ENCODE measurements around the gene KIF1B.

DNA sequence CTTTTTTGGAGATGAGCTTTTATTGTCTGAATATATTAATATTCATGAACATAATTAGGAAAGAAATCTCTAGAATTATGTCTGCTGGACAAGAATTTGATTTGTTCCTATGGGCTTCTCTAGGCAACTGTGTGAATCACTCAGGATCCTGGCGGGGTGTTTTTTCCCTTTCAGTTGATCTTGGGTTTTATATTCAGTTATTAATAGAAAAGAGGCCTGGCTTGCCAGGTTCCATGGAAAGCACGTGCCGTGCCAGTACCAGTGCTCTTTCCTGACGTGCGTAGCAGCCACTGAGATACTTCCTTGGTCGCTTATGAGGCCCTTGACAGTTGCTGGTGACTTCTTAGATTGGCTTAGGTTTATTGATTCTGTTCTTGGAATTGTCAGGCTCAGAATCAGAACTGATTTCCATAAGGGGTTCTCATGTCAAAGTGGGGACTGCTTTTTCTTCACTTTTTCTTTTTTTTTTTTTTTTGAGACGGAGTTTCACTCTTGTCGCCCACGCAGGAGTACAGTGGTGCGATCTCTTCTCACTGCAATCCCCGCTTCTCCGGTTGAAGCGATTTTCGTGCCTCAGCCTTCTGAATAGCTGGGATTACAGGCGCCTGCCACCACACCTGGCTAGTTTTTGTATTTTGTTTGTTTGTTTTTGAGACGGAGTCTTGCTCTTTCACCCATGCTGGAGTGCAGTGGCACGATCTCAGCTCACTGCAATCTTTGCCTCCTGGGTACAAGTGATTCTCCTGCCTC is 48.7 kb upstream of the KIF1B start:
- TF ChIP-seq, protein P1, sequence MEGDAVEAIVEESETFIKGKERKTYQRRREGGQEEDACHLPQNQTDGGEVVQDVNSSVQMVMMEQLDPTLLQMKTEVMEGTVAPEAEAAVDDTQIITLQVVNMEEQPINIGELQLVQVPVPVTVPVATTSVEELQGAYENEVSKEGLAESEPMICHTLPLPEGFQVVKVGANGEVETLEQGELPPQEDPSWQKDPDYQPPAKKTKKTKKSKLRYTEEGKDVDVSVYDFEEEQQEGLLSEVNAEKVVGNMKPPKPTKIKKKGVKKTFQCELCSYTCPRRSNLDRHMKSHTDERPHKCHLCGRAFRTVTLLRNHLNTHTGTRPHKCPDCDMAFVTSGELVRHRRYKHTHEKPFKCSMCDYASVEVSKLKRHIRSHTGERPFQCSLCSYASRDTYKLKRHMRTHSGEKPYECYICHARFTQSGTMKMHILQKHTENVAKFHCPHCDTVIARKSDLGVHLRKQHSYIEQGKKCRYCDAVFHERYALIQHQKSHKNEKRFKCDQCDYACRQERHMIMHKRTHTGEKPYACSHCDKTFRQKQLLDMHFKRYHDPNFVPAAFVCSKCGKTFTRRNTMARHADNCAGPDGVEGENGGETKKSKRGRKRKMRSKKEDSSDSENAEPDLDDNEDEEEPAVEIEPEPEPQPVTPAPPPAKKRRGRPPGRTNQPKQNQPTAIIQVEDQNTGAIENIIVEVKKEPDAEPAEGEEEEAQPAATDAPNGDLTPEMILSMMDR (IDR thresholded peaks at IDR 0.05) = no peak
- no peak for TF ChIP-seq POLR2A (IDR thresholded peaks at IDR 0.05; ENCODE audit: low read depth)
- peak; percentile 63 to 78 for TF ChIP-seq POLR2AphosphoS5 (IDR thresholded peaks at IDR 0.05)
- TF ChIP-seq EP300 (IDR thresholded peaks at IDR 0.05) = peak; percentile 16
